DMS114 treated with DMSO at 0.1 percent for 48 hours (cell line): ENCODE measurements around the gene CKB.

Experiments
- DNase-seq: peaks from one replicate; lab custom pipeline; 2025; ENCODE audit not compliant: unreplicated experiment; lab: John Stamatoyannopoulos, UW

The CKB gene

GRCh38 chr14:103492156-103492925 lies 30.3 kb downstream of the CKB start:
- DNase-seq: no peak

GRCh38 chr14:103491691-103492090 lies 30.9 kb downstream of the CKB start:
- no peak for DNase-seq

GRCh38 chr14:103489621-103490020 lies 33.0 kb downstream of the CKB start:
- DNase-seq: no peak

- no peak for DNase-seq
These were observed 33.7 kb downstream of the CKB start for GRCh38 chr14:103488960-103489359.

GRCh38 chr14:103488071-103488470 lies 34.6 kb downstream of the CKB start:
- DNase-seq: no peak

GRCh38 chr14:103485504-103485903 lies 37.1 kb downstream of the CKB start:
- DNase-seq: no peak

- DNase-seq: no peak
These were observed 39.0 kb downstream of the CKB start for GRCh38 chr14:103483600-103483999.

GRCh38 chr14:103480595-103480994 lies 42.0 kb downstream of the CKB start:
- no peak for DNase-seq

- DNase-seq: no peak
These were observed 46.0 kb downstream of the CKB start for GRCh38 chr14:103476631-103477030.

- no peak for DNase-seq
These were observed 46.6 kb downstream of the CKB start for GRCh38 chr14:103476065-103476464.

- no peak for DNase-seq
These were observed 47.7 kb downstream of the CKB start for GRCh38 chr14:103474893-103475292.

GRCh38 chr14:103472939-103473338 lies 49.7 kb downstream of the CKB start:
- no peak for DNase-seq
